T-helper 1 cell (primary cell): ENCODE measurements around the gene CASP14.
"Not testable (repeated sequence)": the region's sequence is repeated elsewhere in the genome, so short reads cannot be mapped to it uniquely, and the experiment has no call there.

ENCODE experiments used
- DNase-seq, 5 donors: peaks; one replicate each; pipeline ENCODE4 v3.0.0-alpha.2; 2012 to 2020

CASP14 gene

DNA sequence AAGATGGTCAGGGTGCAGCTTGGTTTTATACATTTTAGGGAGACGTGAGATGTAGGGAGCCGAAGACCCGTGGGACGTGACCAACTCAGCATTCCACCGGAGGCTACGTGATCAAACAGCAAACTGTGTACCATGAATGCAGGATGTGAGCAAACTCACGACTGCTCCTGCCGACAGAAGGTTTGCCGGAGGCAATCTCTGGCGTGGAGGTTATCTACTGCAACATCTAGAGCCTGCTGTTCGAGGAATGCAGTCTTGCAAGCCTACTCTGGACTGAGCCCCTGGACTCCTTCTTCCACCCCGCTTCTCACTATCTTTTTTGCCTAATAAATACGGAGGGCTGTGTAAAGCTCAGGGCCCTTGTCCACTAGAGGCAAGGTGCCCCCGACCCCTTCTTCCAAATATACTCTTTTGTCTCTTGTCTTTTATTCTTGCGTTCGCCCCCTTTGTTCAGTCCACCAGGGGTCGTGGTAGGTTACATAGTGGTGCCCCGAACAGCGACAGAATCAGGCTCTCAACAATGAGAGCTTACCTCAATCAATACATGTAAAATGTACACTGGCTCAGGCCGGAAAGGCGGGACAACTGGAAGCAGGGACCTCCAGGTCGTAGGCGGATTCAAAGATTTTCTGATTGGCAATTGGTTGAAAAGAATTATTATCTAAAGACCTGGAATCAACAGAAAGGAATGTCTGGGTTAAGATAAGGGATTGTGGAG, 23.8 kb downstream of the CASP14 start:
- DNase-seq = no peak

DNA sequence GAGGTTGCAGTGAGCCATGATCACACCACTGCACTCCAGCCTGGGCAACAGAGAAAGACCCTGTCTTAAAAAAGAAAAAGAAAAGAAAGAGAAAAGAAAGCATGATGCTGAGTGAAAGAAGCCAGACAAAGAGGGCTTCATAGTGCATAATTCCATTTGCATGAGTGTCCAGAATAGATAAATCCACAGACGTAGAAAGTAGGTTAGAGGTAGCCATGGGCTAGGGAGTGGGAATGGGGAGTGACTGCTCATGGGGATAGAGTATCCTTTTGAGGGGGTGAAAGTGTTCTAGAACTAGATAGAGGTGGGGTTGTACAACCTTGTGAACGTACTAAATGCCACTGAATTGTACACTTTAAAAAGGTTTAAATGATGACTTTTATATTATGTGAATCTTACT, 25.1 kb downstream of the CASP14 start:
- no peak for DNase-seq

DNA sequence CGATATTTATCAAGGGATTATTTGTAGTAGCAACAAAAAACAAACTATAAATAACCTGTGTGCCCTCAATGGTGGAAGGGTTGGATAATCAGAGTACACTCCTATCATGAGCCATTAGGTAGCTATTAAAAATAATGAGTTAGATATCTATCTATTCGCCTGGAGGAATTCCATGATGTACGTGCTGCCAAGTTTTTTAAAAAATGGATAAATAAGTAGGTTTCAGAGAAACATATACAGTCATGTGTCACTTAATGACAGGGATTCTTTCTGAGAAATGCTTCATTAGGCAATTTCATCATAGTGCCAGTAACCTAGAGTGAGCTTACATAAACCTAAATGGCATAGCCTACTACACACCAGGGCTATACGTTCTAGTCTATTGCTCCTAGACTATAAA, 26.5 kb downstream of the CASP14 start:
- DNase-seq = no peak

DNA sequence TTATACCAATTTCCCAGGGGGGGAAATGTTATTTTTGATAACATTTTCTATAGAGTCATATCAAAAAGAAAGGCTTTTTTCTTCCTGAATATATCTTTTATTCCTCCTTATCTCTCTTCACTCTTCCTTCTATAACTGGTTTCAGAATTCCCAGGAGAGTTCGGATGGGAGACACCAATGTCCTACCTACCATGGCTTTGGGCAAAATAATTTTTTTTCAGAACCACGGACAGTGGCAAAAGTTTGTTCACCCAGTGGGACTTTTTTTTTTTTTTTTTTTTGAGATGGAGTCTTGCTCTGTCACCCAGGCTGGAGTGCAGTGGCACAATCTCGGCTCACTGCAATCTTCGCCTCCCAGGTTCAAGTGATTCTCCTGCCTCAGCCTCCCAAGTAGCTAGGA, 30.7 kb downstream of the CASP14 start:
- not testable (repeated sequence) for DNase-seq

DNA sequence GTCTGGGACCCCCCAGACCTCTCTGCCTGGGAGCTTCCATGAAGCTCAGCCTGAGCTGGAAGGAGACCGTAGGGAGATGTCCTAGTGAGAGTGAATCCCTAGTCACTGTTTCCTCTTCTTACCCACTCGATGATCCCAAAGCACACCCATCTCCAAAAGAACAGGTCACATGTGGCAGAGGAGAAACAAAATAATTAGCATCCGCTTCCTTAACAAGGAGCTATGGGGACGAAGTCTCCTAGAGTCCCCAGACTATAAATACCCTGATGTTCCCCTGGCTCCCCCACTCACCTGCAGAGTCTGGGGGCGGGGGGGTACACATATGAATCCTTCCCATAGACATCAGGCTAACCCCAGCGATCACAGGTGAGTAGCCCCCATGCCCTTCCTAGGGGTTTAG, 32.6 kb downstream of the CASP14 start, which contains the start of gene OR1I1:
OR1I1 (plus strand) TSS at position 301 of the 400 bp plus-strand sequence. CDS start 4,855 bp downstream, outside the sequence.
- DNase-seq = no peak

DNA sequence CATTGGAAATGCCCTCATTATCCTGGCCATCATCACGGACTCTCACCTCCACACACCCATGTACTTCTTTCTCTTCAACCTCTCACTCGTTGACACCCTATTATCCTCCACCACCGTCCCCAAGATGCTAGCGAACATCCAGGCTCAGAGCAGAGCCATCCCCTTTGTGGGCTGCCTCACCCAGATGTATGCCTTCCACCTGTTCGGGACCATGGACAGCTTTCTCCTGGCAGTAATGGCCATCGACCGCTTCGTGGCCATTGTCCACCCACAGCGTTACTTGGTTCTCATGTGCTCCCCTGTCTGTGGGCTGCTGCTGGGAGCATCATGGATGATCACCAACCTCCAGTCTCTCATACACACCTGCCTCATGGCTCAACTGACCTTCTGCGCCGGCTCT, 37.9 kb downstream of the CASP14 start:
- no peak for DNase-seq

DNA sequence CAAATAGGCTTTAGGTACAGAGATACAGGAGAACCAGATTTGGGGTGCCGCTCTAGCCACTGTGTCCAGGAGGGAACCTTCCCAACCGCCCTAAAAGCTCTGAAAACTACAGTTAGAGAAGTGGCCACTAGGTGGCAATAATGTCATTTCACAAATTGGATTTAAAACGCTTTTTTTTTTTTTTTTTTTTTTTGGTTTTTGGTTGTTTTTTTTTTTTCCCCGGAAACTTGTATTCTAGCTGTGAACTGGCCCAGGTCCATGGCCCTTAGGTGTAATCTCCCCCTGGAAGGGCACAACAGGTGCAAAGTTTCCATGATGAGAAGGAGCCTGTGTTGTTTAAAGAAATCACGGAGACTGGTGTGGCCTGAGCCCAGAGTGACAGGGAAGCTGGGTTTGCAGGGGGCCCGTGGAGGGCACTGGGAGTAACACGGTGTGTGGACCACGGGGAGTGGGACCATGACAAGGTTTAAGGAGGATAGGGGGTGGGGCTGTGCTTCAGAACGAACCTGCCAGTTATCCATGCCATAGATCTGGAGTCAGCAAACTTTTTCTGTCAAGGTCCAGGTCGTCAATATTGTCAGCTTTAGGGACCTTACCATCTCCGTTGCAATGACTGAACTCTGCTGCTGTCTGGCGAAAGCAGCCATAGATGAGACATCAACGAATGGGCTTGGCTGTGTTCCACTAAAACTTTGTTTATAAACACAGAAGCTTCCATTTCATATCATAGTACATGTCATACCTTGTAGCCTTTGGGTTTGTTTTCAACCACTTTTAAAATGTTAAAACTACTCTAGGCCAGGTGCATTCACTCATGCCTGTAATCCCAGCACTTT, 42.9 kb downstream of the CASP14 start:
- DNase-seq = peak in 4 of 5 donors; percentile 23 to 68 (median 44)

DNA sequence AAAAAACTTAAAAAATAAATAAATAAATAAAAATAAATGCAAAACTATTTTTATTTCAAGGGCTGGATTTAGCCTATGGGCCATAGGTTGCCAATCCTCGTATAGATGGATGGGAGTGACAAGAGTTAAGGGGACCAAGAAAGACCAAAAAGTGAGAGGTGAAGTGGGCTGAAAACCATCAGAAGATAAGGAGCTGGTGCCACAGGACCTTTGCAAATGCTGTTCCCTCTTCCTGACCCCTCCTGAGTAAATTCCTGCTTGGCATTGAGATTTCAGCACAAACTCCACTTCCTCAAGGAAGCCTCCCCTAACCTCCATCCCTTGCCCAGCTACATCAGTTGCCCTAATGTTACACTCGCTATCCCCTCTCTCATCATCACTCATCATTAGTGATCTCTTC, 43.7 kb downstream of the CASP14 start:
- no peak for DNase-seq

DNA sequence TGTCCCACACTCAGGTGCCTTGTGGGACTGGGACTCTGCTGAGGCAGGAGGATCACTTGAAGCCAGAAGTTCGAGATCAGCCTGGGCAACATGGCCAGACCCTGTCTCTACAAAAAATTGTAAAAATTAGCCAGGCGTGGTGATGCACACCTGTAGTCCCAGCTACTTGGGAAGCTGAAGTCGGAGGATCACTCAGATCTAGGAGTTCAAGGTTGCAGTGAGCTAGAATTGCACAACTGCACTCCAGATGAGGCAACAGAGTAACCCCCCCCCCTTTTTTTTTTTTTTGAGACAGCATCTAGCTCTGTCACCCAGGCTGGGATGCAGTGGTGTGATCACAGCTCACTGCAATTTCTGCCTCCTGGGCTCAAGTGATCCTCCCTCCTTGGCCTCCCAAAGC, 46.9 kb downstream of the CASP14 start:
- DNase-seq = no peak

DNA sequence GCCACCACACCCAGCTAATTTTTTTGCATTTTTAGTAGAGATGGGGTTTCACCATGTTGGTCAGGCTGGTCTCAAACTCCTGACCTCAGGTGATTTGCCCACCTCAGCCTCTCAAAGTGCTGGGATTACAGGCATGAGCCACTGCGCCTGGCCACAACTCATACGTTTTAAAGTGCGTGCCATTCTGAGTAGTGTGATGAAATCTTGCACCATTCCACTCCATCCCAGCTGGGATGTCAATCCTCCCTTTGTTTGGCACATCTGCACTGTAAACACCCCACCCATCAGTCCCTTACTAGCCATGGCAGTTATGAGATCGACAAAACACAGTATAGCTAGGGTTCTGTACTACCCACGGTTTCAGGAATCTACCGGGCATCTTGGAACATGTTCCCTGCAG, 48.7 kb downstream of the CASP14 start:
- not testable (repeated sequence) for DNase-seq

DNA sequence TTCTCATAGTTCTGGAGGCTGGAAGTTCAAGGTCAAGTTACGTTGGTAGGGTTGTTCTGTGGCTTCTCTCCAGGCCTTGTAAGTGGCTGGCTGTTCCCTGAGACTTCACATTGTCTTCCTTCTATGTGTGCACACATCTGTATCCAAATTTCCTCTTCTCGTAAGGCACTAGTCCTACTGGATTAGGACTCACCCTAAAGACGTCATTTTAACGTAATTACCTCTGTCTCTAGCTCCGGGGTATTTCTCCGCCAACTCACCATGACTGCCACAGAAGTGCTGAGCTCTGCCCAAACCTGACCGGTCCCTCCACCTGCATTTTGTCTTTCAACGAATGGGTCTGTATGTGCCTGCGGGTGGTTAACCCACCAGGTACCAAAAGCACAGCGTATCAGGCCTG, 49.2 kb downstream of the CASP14 start:
- DNase-seq = no peak

DNA sequence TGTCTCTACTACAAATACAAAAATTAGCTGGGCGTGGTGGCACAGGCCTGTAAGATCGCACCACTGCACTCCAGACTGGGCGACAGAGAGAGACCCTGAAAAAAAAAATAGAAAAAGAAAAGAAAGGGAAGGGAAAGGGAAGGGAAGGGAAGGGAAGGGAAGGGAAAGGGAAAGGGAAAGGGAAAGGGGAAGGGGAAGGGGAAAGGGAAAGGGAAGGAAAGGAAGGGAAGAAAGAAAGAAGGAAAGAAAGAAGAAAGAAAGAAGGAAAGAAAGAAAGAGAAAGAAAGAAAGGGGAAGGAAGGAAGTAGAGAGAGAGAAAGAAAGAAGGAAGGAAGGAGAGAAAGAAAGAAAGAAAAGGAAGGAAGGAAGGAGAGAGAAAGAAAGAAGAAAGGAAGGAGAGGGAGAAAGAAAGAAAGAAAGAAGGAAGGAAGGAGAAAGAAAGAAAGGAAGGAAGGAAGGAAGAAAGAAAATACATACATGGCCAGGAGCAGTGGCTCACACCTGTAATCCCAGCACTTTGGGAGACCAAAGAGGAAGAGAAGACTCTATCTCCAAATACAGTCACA, 49.8 kb downstream of the CASP14 start:
- no peak for DNase-seq

DNA sequence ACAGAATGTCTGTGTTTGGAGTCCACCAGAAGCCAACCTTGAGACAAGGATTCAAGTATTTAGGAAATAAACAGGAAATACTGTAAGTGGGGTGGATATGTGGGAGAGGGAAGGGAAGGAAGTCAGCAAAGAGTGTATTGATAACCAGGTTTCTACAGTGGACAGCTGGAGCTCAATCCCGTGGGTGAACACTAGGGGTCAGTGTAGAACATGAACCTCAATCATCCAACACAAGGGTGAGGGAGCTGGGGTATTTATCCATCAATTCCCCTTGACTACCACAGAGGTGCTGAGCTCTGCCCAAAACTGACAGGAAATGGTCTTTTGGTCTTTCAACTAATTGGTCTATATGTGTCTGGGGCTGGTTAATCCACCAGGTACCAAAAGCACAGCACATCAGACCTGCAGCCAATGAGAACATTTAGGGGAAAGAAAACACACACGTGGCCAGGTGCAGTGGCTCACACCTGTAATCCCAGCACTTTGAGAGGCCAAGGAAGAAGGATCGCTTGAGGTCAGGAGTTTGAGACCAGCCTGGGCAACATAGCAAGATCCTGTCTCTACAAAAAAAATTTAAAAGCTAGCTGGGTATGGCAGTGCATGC, 52.3 kb downstream of the CASP14 start:
- DNase-seq = peak in 2 of 5 donors; percentile 29 to 55

DNA sequence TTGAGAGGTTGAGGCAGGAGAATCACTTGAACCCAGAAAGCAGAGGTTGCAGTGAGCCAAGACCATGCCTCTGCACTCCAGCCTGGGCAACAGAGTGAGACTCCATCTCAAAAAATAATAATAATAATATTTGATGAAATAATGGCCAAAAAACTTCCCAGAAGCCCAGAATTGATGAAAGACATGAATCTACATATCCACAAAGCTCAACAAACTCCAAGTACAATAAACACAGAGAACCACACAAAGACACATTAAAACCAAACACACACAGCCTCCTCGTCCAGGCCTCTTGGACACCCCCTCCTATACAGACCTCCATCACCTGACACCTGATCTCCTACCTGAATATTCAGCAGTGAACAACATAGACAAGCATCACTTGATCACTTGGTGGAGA, 54.7 kb downstream of the CASP14 start:
- DNase-seq = no peak

DNA sequence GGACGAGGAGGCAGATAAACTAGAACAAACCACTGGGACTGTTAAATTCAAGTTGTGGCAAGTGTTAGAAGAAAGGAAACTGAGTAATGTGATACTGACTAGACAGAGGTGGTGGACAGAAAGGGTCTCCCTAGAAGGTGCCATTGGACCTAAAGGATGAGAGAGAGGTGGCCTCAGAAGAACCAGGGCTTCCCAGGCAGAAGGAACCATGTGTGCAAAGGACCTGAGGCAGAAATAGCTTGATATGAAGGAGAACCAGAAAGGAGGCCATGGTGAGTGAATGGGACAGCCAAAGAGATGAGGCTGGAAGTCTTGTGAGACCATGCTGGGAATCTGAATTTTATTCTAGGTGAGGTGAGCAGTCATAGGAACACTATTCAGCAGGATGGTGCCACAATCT, 55.1 kb downstream of the CASP14 start:
- DNase-seq = no peak

DNA sequence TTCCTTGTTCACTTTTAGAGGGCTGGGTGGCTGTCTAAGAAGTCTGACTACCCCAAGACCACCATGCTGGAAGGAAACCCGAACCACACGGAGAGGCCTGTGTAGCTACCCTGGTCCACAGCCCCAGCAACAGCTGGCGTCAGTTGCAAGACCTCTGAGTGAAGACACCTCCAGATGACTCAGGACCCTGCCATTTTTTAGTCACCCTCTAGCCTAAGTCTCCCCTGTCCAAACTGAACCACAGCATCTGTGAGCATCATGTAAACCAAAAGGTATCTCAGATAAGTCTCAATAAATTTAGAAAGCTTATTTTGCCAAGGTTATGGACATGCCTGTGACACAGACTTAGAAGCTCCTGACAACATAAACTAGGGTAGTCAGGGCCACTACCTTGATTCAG, 55.8 kb downstream of the CASP14 start:
- DNase-seq = no peak

DNA sequence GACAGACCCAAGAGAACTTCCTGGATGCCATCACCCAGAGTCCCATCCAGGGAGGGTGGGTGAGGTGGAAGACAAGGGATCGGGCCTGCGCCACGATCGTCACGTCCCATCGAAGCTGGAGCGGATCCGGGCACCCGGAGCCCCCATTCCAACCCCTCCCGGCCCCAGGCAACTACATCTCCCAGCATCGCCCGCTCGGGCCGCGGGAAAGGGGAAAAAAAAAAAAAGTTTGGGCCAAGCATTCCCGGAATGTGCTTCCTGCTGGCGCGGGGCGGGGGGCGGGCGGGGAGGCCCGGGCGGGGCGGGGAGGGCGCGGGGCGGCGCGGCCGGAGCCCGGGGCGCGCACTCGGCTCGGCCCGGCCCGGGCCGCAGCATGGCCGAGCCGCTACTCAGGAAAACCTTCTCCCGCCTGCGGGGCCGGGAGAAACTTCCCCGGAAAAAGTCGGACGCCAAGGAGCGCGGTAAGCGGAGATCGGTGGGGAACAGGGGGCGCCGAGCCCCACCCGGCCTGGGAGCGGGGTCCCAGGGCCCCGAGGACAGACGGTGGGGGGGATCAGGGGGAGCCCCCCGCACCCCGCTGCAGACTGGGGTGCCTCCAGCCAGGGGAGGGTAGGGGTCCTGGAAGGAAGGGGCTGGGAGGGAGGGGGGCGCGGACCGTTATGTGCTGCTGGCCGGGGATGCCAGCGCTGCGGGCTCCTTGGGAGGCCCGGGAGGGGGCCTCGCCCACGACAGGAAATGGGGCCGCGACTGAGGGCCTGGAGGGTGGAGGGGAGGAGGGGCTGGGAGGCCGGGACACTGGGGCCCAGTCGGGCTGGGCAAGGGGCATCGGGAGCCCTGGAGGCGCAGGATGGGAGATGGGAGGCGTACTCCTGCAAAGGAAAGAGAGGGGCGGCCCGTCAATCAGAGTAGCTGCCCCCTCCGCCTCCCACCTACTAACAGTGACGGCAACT, 58.1 kb downstream of the CASP14 start, which contains the start of gene SYDE1:
SYDE1 (plus strand) TSS at position 341 of the 950 bp plus-strand sequence; CDS start at position 374, 33 bp downstream.
- no peak for DNase-seq
